Neuronal stem cell (in vitro differentiated cells): ENCODE data around the gene TMIE.

Source experiments
- DNase-seq: peaks from one replicate; pipeline ENCODE4 v3.0.0-alpha.2; 2013; ENCODE audit warnings: low spot score
- H2AFZ ChIP-seq: one replicate; pipeline ENCODE4 v1.6.1; 2013; ENCODE audit warnings: mild to moderate bottlenecking, low read length, inconsistent platforms
- H2AK5ac ChIP-seq: 2 replicates; pipeline ENCODE4 v1.6.1; 2013; ENCODE audit warnings: low read depth, mild to moderate bottlenecking, inconsistent platforms, low read length, moderate library complexity, mixed read lengths
- H2BK120ac ChIP-seq: 2 replicates; pipeline ENCODE4 v1.6.1; 2013; ENCODE audit warnings: low read depth, mild to moderate bottlenecking, inconsistent platforms, low read length, moderate library complexity, mixed read lengths
- H2BK12ac ChIP-seq: one replicate; pipeline ENCODE4 v1.6.1; 2013; ENCODE audit warnings: low read length, inconsistent platforms
- H2BK15ac ChIP-seq: 2 replicates; pipeline ENCODE4 v1.6.1; 2013; ENCODE audit warnings: mild to moderate bottlenecking, low read length, inconsistent platforms, mixed read lengths
- H2BK5ac ChIP-seq: one replicate; pipeline ENCODE4 v1.6.1; 2013; ENCODE audit warnings: inconsistent platforms, mild to moderate bottlenecking, low read length, moderate library complexity
- H3K14ac ChIP-seq: one replicate; pipeline ENCODE4 v1.6.1; 2013; ENCODE audit warnings: low read length, inconsistent platforms
- H3K18ac ChIP-seq: 2 replicates; pipeline ENCODE4 v1.6.1; 2013; ENCODE audit warnings: low read length, inconsistent platforms
- H3K23ac ChIP-seq: 2 replicates; pipeline ENCODE4 v1.6.1; 2013; ENCODE audit warnings: low read depth, mild to moderate bottlenecking, mixed read lengths, low read length, inconsistent platforms; ENCODE audit not compliant: poor library complexity
- H3K27ac ChIP-seq: replicated peaks from 3 replicates; pipeline ENCODE4 v1.5.1; 2013; ENCODE audit warnings: low read length, inconsistent platforms
- H3K27me3 ChIP-seq, 3 experiments: 2 replicates each; pipeline ENCODE4 v1.6.1; 2013; ENCODE audit warnings: low read length in 3 of 3, mild to moderate bottlenecking in 2 of 3, inconsistent platforms in 1 of 3, low read depth in 1 of 3, mixed read lengths in 1 of 3, moderate library complexity in 1 of 3; ENCODE audit not compliant: control insufficient read depth in 3 of 3, insufficient read depth in 3 of 3
- H3K36me3 ChIP-seq, 2 donors: replicated peaks in 1 of 2; 2 replicates each; pipeline ENCODE4 v1.6.1; 2013; ENCODE audit warnings: low read length in 2 of 2; ENCODE audit not compliant: control insufficient read depth in 2 of 2, insufficient read depth in 2 of 2
- H3K4ac ChIP-seq: 2 replicates; pipeline ENCODE4 v1.6.1; 2013; ENCODE audit warnings: inconsistent platforms, mild to moderate bottlenecking, low read length, moderate library complexity
- H3K4me1 ChIP-seq, 2 donors: 1 replicate in 1 of 2; 2 replicates in 1 of 2; pipeline ENCODE4 v1.6.1; 2013; ENCODE audit warnings: low read length in 2 of 2, low read depth in 1 of 2; ENCODE audit not compliant: control insufficient read depth in 2 of 2, insufficient read depth in 1 of 2
- H3K4me2 ChIP-seq: one replicate; pipeline ENCODE4 v1.6.1; 2013; ENCODE audit warnings: mild to moderate bottlenecking, low read length, inconsistent platforms; ENCODE audit not compliant: insufficient read depth, poor library complexity, severe bottlenecking
- H3K4me3 ChIP-seq, 2 donors: 2 replicates each; pipeline ENCODE4 v1.5.1; 2013; ENCODE audit warnings: low read length in 2 of 2, mild to moderate bottlenecking in 2 of 2, inconsistent platforms in 1 of 2, moderate library complexity in 1 of 2
- H3K79me1 ChIP-seq: one replicate; pipeline ENCODE4 v1.6.1; 2013; ENCODE audit warnings: low read depth, mild to moderate bottlenecking, inconsistent platforms, low read length, moderate library complexity
- H3K9ac ChIP-seq: one replicate; pipeline ENCODE4 v1.6.1; 2013; ENCODE audit warnings: mild to moderate bottlenecking, low read depth, low read length, inconsistent platforms; ENCODE audit not compliant: poor library complexity
- H3K9me3 ChIP-seq, 2 donors: replicated peaks in 1 of 2; 2 replicates each; pipeline versions ENCODE3 to v1.6.1; 2013; ENCODE audit warnings: low read length in 2 of 2, mild to moderate bottlenecking in 2 of 2, inconsistent platforms in 1 of 2, low read depth in 1 of 2, mixed read lengths in 1 of 2, moderate library complexity in 1 of 2; ENCODE audit not compliant: control insufficient read depth in 2 of 2, insufficient read depth in 1 of 2
- H4K8ac ChIP-seq: one replicate; pipeline ENCODE4 v1.6.1; 2013; ENCODE audit warnings: low read depth, mild to moderate bottlenecking, inconsistent platforms, low read length, moderate library complexity
- H4K91ac ChIP-seq: one replicate; pipeline ENCODE4 v1.6.1; 2013; ENCODE audit warnings: low read length, low read depth, mild to moderate bottlenecking, inconsistent platforms; ENCODE audit not compliant: poor library complexity
- WGBS, 2 donors: extraction: QIAGEN DNeasy Blood & Tissue Kit; methylation state at CpG; one replicate each; pipeline ENCODE4 v1.1.7; 2013; ENCODE audit warnings: missing lambda C conversion rate in 2 of 2, mixed read lengths in 1 of 2; ENCODE audit not compliant: insufficient read length in 2 of 2, insufficient replicate concordance in 1 of 2; ENCODE audit errors: extremely low coverage in 2 of 2; 5-methylcytosine and 5-hydroxymethylcytosine counted together

The TMIE gene

GRCh38 chr3:46670000-46670890 lies 30.9 kb upstream of the TMIE start:
- DNase-seq = no peak
- no peak overlapping the region for H3K4me2 ChIP-seq
- no peak overlapping the region for H2BK15ac ChIP-seq
- peak overlapping the region; percentile 42 for H3K18ac ChIP-seq
- H2BK12ac ChIP-seq = peak overlapping the region; percentile 82
- H3K14ac ChIP-seq = no peak overlapping the region
- H3K27ac ChIP-seq = no peak overlapping the region
- peak overlapping the region; percentile 53 for H2AK5ac ChIP-seq
- no peak overlapping the region for H2AFZ ChIP-seq
- H2BK5ac ChIP-seq = no peak overlapping the region
- no peaks in the 10 kb centered on the region for H3K9me3 ChIP-seq
- no peaks in the 10 kb centered on the region for H3K79me1 ChIP-seq
- no peaks in the 10 kb centered on the region for H3K27me3 ChIP-seq
- no peak overlapping the region for H3K4ac ChIP-seq
- H3K9ac ChIP-seq = no peak overlapping the region
- no peaks in the 10 kb centered on the region for H3K36me3 ChIP-seq
- H3K4me1 ChIP-seq = peaks cover 0 to 8% of the 10 kb centered on the region in 2 donors
- no peak overlapping the region for H4K91ac ChIP-seq
- WGBS, 2 donors = no CpG with 5 or more reads among the region's 17 CpGs
- no peak overlapping the region for H4K8ac ChIP-seq
- no peak overlapping the region for H2BK120ac ChIP-seq
- H3K23ac ChIP-seq = no peak overlapping the region
- H3K4me3 ChIP-seq = no peak overlapping the region

DNA sequence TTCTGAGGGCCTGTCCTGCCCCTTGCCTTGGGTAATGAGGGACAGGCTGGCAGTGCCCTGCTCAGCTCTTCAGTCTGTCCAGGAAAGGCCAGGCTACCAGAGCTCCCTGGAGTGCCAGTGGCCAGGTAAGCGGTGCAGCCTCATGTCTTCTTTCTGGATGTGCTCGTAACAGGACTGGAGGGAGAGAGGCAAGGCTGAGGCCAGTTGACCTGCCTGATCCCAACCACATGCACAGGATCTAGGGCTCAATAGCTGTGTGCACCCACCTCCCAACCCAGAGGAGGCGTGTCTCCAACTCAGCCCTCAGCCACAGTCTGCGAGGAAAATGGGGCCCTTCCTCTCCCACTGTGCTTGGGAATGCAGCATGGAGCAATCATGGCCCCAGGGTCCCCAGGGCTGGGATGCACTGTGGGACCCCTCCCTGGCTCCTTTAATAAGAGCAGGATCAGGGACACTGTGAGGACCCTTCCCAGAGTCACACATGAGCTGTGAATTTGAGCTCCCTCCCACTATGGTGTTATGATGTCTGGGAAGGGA lies 30.2 kb upstream of the TMIE start:
- H2BK5ac ChIP-seq = no peak overlapping the region
- no peak overlapping the region for H2BK120ac ChIP-seq
- H3K27me3 ChIP-seq = no peaks in the 10 kb centered on the region
- H3K27ac ChIP-seq = no peak overlapping the region
- no peak overlapping the region for H3K4me3 ChIP-seq
- no peak overlapping the region for H3K23ac ChIP-seq
- H3K79me1 ChIP-seq = no peaks in the 10 kb centered on the region
- no peaks in the 10 kb centered on the region for H3K36me3 ChIP-seq
- WGBS, 2 donors = no CpG with 5 or more reads among the region's 4 CpGs
- no peak overlapping the region for H2AFZ ChIP-seq
- H3K9ac ChIP-seq = no peak overlapping the region
- H2BK15ac ChIP-seq = no peak overlapping the region
- no peak overlapping the region for H3K4ac ChIP-seq
- no peak overlapping the region for H4K91ac ChIP-seq
- peak overlapping the region; percentile 82 for H2BK12ac ChIP-seq
- DNase-seq = no peak
- H3K14ac ChIP-seq = no peak overlapping the region
- H2AK5ac ChIP-seq = peak overlapping the region; percentile 61
- peaks cover 0 to 8% of the 10 kb centered on the region in 2 donors for H3K4me1 ChIP-seq
- no peaks in the 10 kb centered on the region for H3K9me3 ChIP-seq
- no peak overlapping the region for H4K8ac ChIP-seq
- H3K18ac ChIP-seq = peak overlapping the region; percentile 42
- H3K4me2 ChIP-seq = no peak overlapping the region

- Histone ChIP-seq H3K18ac (peak overlapping the region; percentile 1), H4K91ac (no peak overlapping the region), H3K27me3 (no peaks in the 10 kb centered on the region), H2AFZ (no peak overlapping the region), H3K36me3 (no peaks in the 10 kb centered on the region), H3K4me2 (no peak overlapping the region), H3K4ac (peak overlapping the region; percentile 32), H3K27ac (no peak overlapping the region), H4K8ac (no peak overlapping the region), H3K9ac (no peak overlapping the region), H2AK5ac (peak overlapping the region; percentile 61), H3K23ac (peak overlapping the region; percentile 16), H3K79me1 (peaks cover 2% of the 10 kb centered on the region), H2BK120ac (no peak overlapping the region), H2BK12ac (no peak overlapping the region), H3K4me3 (no peak overlapping the region), H3K14ac (peak overlapping the region; percentile 25), H3K9me3 (no peaks in the 10 kb centered on the region), H2BK15ac (no peak overlapping the region), H3K4me1 (peaks cover 0 to 8% of the 10 kb centered on the region in 2 donors), H2BK5ac (no peak overlapping the region)
- WGBS, 2 donors = no CpG with 5 or more reads among the region's 25 CpGs
- no peak for DNase-seq
Measured at GRCh38 chr3:46671541-46672348, 29.4 kb upstream of the TMIE start.

- Histone ChIP-seq H2AK5ac (peak overlapping the region; percentile 61), H2BK5ac (no peak overlapping the region), H3K4me3 (no peak overlapping the region), H4K91ac (no peak overlapping the region), H3K4me2 (no peak overlapping the region), H2BK15ac (no peak overlapping the region), H3K27me3 (no peaks in the 10 kb centered on the region), H2AFZ (no peak overlapping the region), H3K9me3 (no peaks in the 10 kb centered on the region), H3K27ac (no peak overlapping the region), H3K9ac (no peak overlapping the region), H3K36me3 (no peaks in the 10 kb centered on the region), H3K14ac (peak overlapping the region; percentile 25), H2BK12ac (no peak overlapping the region), H3K18ac (no peak overlapping the region), H3K4ac (no peak overlapping the region), H3K79me1 (peaks cover 2% of the 10 kb centered on the region), H4K8ac (no peak overlapping the region), H3K23ac (no peak overlapping the region), H2BK120ac (no peak overlapping the region), H3K4me1 (peaks cover 0 to 10% of the 10 kb centered on the region in 2 donors)
- no CpG with 5 or more reads among the region's 6 CpGs for WGBS, 2 donors
- DNase-seq = no peak
Measured at GRCh38 chr3:46672349-46672695, 28.9 kb upstream of the TMIE start.
